ENCODE results near the gene MMRN1.
"Not testable (repeated sequence)": the region's sequence is repeated elsewhere in the genome, so short reads cannot be mapped to it uniquely, and the experiment has no call there.

Gene MMRN1

GRCh38 chr4:89889289-89889688 lies 5.4 kb upstream of the MMRN1 start:
- H3K27me3 ChIP-seq (ENCODE audit: control insufficient read depth, insufficient read depth, low read length): no peaks in the 10 kb centered on the region
- H3K9ac ChIP-seq (ENCODE audit: low read length): no peak overlapping the region
- H3K4me3 ChIP-seq (ENCODE audit: low read length): no peak overlapping the region
- no peaks in the 10 kb centered on the region for H3K4me1 ChIP-seq (ENCODE audit: control insufficient read depth, low read depth, low read length)
- H3K27ac ChIP-seq (ENCODE audit: low read length): no peak overlapping the region
- H3K9me3 ChIP-seq (ENCODE audit: control insufficient read depth, low read depth, low read length): no peaks in the 10 kb centered on the region
- H3K36me3 ChIP-seq (ENCODE audit: control insufficient read depth, low read depth, low read length): no peaks in the 10 kb centered on the region

DNA sequence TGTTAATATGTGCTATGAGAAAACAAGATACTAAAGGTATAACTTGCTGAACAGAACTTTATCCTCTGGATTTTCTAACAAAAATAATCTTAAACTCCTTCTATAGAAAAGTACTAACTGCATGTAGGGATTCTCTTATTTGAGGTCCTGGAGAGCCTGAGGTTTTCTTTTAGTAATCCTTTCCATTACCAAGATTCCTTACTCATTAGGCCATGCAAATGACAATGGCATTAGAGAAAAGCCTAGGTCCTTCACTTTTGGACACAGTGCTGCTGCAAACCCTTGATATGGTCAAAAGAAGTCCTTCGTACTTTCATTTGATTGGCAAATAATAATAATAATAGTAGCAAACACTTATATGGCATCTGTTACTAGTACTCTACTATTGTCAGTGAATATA lies 3.2 kb downstream of the MMRN1 start:
- H3K36me3 ChIP-seq (ENCODE audit: control insufficient read depth, low read depth, low read length): no peaks in the 10 kb centered on the region
- H3K27me3 ChIP-seq (ENCODE audit: control insufficient read depth, insufficient read depth, low read length): no peaks in the 10 kb centered on the region

GRCh38 chr4:89898304-89898716 lies 3.7 kb downstream of the MMRN1 start:
- no peak overlapping the region for H3K9ac ChIP-seq (ENCODE audit: low read length)
- H3K36me3 ChIP-seq (ENCODE audit: control insufficient read depth, low read depth, low read length): no peaks in the 10 kb centered on the region
- H3K27me3 ChIP-seq (ENCODE audit: control insufficient read depth, insufficient read depth, low read length): no peaks in the 10 kb centered on the region
- H3K4me1 ChIP-seq (ENCODE audit: control insufficient read depth, low read depth, low read length): no peaks in the 10 kb centered on the region
- H3K9me3 ChIP-seq (ENCODE audit: control insufficient read depth, low read depth, low read length): no peaks in the 10 kb centered on the region
- H3K27ac ChIP-seq (ENCODE audit: low read length): no peak overlapping the region
- no peak overlapping the region for H3K4me3 ChIP-seq (ENCODE audit: low read length)

More for the DNA sequence above, 3.2 kb downstream of the MMRN1 start:
- no peaks in the 10 kb centered on the region for H3K9me3 ChIP-seq (ENCODE audit: control insufficient read depth, low read depth, low read length)
- H3K4me3 ChIP-seq (ENCODE audit: low read length): no peak overlapping the region
- H3K27ac ChIP-seq (ENCODE audit: low read length): no peak overlapping the region
- H3K4me1 ChIP-seq (ENCODE audit: control insufficient read depth, low read depth, low read length): no peaks in the 10 kb centered on the region
- no peak overlapping the region for H3K9ac ChIP-seq (ENCODE audit: low read length)

DNA sequence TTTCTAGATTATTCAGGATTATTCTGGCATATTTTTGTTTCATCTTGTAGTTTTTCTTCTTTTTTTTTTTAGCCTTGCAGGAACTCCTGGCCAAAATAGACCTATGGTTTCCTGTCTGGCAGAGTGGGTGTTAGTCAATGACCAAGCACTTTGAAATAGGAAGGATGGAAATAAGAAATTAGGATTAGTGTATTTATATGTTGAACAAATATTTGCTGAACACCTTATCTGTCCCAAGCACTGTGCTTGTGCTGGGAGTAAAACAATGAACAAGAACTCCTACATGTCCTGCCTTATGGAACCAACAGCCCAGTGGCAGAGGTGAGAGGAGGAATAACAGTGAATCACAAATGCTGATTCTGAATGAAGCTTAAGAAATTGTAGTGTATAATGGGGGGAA lies 4.5 kb downstream of the MMRN1 start:
- Histone ChIP-seq H3K9me3 (ENCODE audit: control insufficient read depth, low read depth, low read length) (no peaks in the 10 kb centered on the region), H3K36me3 (ENCODE audit: control insufficient read depth, low read depth, low read length) (no peaks in the 10 kb centered on the region), H3K4me3 (ENCODE audit: low read length) (no peak overlapping the region), H3K9ac (ENCODE audit: low read length) (no peak overlapping the region), H3K27ac (ENCODE audit: low read length) (no peak overlapping the region), H3K4me1 (ENCODE audit: control insufficient read depth, low read depth, low read length) (no peaks in the 10 kb centered on the region), H3K27me3 (ENCODE audit: control insufficient read depth, insufficient read depth, low read length) (no peaks in the 10 kb centered on the region)

GRCh38 chr4:89899854-89900253 lies 5.2 kb downstream of the MMRN1 start:
- Histone ChIP-seq H3K4me3 (ENCODE audit: low read length) (no peak overlapping the region), H3K9ac (ENCODE audit: low read length) (no peak overlapping the region), H3K27ac (ENCODE audit: low read length) (no peak overlapping the region), H3K27me3 (ENCODE audit: control insufficient read depth, insufficient read depth, low read length) (no peaks in the 10 kb centered on the region), H3K36me3 (ENCODE audit: control insufficient read depth, low read depth, low read length) (no peaks in the 10 kb centered on the region), H3K4me1 (ENCODE audit: control insufficient read depth, low read depth, low read length) (no peaks in the 10 kb centered on the region), H3K9me3 (ENCODE audit: control insufficient read depth, low read depth, low read length) (no peaks in the 10 kb centered on the region)

GRCh38 chr4:89901808-89902431 lies 7.3 kb downstream of the MMRN1 start:
- H3K4me3 ChIP-seq (ENCODE audit: low read length); H3K27me3 ChIP-seq (ENCODE audit: control insufficient read depth, insufficient read depth, low read length); H3K4me1 ChIP-seq (ENCODE audit: control insufficient read depth, low read depth, low read length); H3K27ac ChIP-seq (ENCODE audit: low read length); H3K9me3 ChIP-seq (ENCODE audit: control insufficient read depth, low read depth, low read length); H3K9ac ChIP-seq (ENCODE audit: low read length); H3K36me3 ChIP-seq (ENCODE audit: control insufficient read depth, low read depth, low read length): not testable (repeated sequence)

DNA sequence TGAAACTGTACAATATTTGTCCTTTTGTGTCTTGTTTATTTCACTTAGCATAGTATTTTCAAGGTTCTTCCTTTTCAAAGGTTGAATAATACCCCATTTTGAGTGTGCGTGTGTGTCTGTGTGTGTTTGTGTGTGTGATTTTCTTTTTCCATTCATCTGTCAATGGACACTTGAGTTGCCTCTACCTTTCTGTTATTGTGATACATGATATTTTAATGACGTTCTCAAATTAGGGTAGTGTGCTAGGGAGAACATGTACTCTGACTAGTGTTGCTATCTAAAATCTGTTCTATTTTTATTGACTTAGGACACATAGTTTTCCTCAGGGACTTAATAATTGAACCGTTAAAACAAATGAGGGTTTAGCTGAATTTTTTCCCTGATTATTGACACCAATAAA lies 9.9 kb downstream of the MMRN1 start:
- H3K27ac ChIP-seq (ENCODE audit: low read length): no peak overlapping the region
- H3K27me3 ChIP-seq (ENCODE audit: control insufficient read depth, insufficient read depth, low read length): no peaks in the 10 kb centered on the region
- H3K4me3 ChIP-seq (ENCODE audit: low read length): no peak overlapping the region
- H3K9me3 ChIP-seq (ENCODE audit: control insufficient read depth, low read depth, low read length): no peaks in the 10 kb centered on the region
- peaks cover 7% of the 10 kb centered on the region for H3K4me1 ChIP-seq (ENCODE audit: control insufficient read depth, low read depth, low read length)
- no peaks in the 10 kb centered on the region for H3K36me3 ChIP-seq (ENCODE audit: control insufficient read depth, low read depth, low read length)
- no peak overlapping the region for H3K9ac ChIP-seq (ENCODE audit: low read length)

DNA sequence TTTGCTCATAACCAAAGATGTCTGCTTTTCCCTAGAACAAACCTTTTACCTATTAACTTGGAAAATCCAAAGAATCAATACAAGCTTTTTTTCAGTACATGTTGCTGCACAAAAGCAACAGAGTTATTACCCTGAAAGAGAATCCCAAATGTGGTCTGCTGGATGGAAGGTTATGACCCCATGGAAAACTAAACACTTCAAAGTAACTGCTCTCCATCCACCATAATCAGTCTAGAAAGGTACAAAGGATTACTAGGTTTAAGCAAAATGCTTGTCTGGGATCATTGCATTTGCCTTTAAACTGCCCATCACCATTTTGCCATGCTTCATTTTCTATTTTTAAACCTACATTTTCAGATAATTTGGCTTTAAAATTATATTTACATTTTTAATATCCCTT lies 11.7 kb downstream of the MMRN1 start:
- Histone ChIP-seq H3K36me3 (ENCODE audit: control insufficient read depth, low read depth, low read length) (no peaks in the 10 kb centered on the region), H3K27ac (ENCODE audit: low read length) (no peak overlapping the region), H3K4me3 (ENCODE audit: low read length) (no peak overlapping the region), H3K27me3 (ENCODE audit: control insufficient read depth, insufficient read depth, low read length) (no peaks in the 10 kb centered on the region), H3K9me3 (ENCODE audit: control insufficient read depth, low read depth, low read length) (no peaks in the 10 kb centered on the region), H3K4me1 (ENCODE audit: control insufficient read depth, low read depth, low read length) (peaks cover 7% of the 10 kb centered on the region), H3K9ac (ENCODE audit: low read length) (no peak overlapping the region)

DNA sequence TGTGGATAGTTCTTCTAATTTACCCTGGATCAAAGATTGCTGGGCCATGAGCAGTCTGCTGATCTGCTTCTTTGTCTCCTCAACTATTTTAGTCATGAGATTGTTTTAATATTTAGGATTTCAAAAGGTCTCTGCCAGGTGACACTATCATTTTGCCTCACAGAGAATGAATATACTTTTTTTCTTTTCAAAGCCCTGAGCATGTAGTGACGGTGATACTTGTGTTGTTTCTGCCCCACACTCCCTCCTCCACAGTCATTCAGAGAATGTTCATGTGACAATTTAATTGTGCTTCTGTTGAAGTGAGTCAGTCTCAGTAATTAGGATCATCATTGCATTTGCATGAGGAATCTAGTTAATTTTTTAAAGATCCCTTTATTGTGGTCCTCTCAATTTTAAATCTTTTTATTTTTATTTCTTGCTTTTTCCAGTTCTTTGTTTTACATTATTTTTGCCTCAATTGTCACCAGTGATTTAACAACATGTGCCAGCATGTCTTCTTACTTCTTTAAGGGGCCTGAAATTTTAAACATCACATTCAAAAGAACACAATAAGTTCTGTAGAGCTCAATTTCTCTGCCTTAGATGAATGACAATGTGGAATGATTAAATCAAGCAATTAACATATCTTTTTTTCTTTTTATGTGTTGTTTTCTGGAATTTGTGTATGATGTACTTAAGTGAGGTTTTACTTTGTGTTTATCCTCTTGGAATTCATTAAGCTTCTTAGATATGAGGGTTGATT lies 12.3 kb downstream of the MMRN1 start:
- no peaks in the 10 kb centered on the region for H3K27me3 ChIP-seq (ENCODE audit: control insufficient read depth, insufficient read depth, low read length)
- no peaks in the 10 kb centered on the region for H3K36me3 ChIP-seq (ENCODE audit: control insufficient read depth, low read depth, low read length)

GRCh38 chr4:89909889-89910288 lies 15.2 kb downstream of the MMRN1 start:
- Histone ChIP-seq H3K27me3 (ENCODE audit: control insufficient read depth, insufficient read depth, low read length) (no peaks in the 10 kb centered on the region), H3K27ac (ENCODE audit: low read length) (no peak overlapping the region), H3K36me3 (ENCODE audit: control insufficient read depth, low read depth, low read length) (no peaks in the 10 kb centered on the region), H3K4me3 (ENCODE audit: low read length) (no peak overlapping the region), H3K9me3 (ENCODE audit: control insufficient read depth, low read depth, low read length) (no peaks in the 10 kb centered on the region), H3K9ac (ENCODE audit: low read length) (no peak overlapping the region), H3K4me1 (ENCODE audit: control insufficient read depth, low read depth, low read length) (peaks cover 13% of the 10 kb centered on the region)

More for the DNA sequence above, 12.3 kb downstream of the MMRN1 start:
- no peak overlapping the region for H3K9ac ChIP-seq (ENCODE audit: low read length)
- peaks cover 7% of the 10 kb centered on the region for H3K4me1 ChIP-seq (ENCODE audit: control insufficient read depth, low read depth, low read length)
- H3K4me3 ChIP-seq (ENCODE audit: low read length): no peak overlapping the region
- H3K27ac ChIP-seq (ENCODE audit: low read length): no peak overlapping the region
- H3K9me3 ChIP-seq (ENCODE audit: control insufficient read depth, low read depth, low read length): no peaks in the 10 kb centered on the region

- H3K4me1 ChIP-seq (ENCODE audit: control insufficient read depth, low read depth, low read length): peaks cover 17% of the 10 kb centered on the region
- no peaks in the 10 kb centered on the region for H3K36me3 ChIP-seq (ENCODE audit: control insufficient read depth, low read depth, low read length)
- no peaks in the 10 kb centered on the region for H3K27me3 ChIP-seq (ENCODE audit: control insufficient read depth, insufficient read depth, low read length)
- H3K27ac ChIP-seq (ENCODE audit: low read length): no peak overlapping the region
- no peak overlapping the region for H3K9ac ChIP-seq (ENCODE audit: low read length)
- H3K9me3 ChIP-seq (ENCODE audit: control insufficient read depth, low read depth, low read length): no peaks in the 10 kb centered on the region
- H3K4me3 ChIP-seq (ENCODE audit: low read length): no peak overlapping the region
Measured at GRCh38 chr4:89913623-89914022, 19.0 kb downstream of the MMRN1 start.

Measured in iPS-18a (cell line).